Measurements from ENCODE around the gene CFAP99.
"Not testable (repeated sequence)": the region's sequence is repeated elsewhere in the genome, so short reads cannot be mapped to it uniquely, and the experiment has no call there.

The CFAP99 gene

GRCh38 chr4:2461246-2461960, 42.6 kb downstream of the CFAP99 start:
- DNase-seq (ENCODE audit: insufficient read length, low spot score) (no peak), FAIRE-seq (no peak)
- TF ChIP-seq POLR2A (IDR thresholded peaks at IDR 0.05; ENCODE audit: low read depth, low read length) = no peak

DNA sequence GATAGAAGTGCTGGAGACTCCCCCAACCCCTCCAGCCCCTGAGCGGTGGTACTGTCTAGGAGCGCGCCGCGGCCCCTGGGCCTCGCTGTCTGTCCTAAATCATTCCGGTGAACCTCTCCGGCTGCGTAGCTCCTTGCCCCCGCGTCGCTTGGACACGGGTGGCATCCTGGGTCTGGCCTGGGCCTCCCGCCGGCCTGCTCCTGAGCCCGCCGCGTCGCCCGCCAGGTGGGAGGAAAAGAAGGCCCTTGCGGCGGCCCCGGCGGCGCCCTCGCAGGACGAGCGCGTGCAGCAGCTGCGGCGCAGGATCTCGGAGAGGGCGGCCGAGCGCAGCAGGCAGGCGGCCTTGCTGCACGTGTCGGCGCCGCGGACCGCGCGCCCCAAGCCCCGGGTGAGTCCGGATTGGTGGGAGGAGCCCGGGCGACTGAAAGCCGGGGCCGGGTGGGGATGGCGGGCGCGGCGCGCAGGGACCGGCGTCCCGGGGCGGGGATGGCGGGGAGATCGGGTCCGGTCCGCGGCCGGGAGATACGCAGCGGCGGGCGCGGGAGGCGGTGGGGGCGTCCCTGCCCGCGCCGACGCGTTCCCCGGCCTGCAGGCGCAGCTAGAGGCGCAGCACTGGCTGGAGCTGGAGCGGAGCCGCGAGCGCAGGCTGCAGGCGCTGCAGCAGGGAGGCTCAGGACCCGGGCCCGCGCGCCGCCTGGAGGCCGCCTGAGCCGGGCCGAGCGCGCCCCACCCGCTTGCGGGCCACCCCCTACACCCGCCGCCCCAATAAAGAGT, 43.6 kb downstream of the CFAP99 start:
- FAIRE-seq (no peak), DNase-seq (ENCODE audit: insufficient read length, low spot score) (no peak)
- no peak for TF ChIP-seq POLR2A (IDR thresholded peaks at IDR 0.05; ENCODE audit: low read depth, low read length)

DNA sequence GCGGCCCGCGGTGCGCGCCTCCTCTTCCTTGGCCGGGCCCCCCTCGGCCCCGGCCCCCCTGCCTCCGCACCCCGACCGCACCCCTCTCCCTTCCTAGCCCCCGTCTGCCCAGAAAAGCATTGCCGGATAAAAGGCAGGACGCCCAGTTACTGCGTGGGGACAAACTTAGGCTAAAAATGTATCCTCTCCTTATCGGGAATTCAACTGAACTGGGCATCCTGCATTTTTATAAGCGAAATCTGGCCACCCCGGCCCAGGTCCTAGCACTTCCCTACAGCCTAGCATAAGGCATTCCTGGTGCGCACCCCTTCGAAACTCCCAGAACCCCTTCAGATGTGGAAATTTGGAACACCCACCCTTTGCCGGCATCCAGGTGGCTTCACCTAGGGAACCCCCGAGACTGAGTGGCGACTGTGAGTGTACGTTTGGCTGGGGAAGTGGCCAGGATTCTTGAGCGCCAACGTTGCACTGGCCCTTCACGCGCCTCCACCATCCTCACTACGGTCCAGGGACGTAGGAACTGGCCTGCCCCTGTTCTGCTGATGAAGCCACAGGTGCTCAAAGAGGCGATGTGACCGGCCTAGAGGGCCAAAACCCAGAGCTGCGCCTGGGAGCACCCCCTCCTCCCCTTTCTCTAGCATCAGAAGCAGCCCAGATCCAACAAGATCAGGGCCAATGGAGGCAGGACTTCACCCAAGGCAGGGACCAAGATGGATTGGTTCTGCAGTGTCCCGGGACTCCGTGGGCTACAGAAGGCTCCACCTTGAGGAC, 44.4 kb downstream of the CFAP99 start:
- FAIRE-seq (no peak), DNase-seq (ENCODE audit: insufficient read length, low spot score) (no peak)
- no peak for TF ChIP-seq POLR2A (IDR thresholded peaks at IDR 0.05; ENCODE audit: low read depth, low read length)

- TF ChIP-seq POLR2A (IDR thresholded peaks at IDR 0.05; ENCODE audit: low read depth, low read length) = no peak
- no peak for FAIRE-seq
- DNase-seq (ENCODE audit: insufficient read length, low spot score) = no peak
Observed at GRCh38 chr4:2465032-2465431, 46.3 kb downstream of the CFAP99 start.

- FAIRE-seq = not testable (repeated sequence)
Observed at GRCh38 chr4:2465544-2465943, 46.8 kb downstream of the CFAP99 start.

DNA sequence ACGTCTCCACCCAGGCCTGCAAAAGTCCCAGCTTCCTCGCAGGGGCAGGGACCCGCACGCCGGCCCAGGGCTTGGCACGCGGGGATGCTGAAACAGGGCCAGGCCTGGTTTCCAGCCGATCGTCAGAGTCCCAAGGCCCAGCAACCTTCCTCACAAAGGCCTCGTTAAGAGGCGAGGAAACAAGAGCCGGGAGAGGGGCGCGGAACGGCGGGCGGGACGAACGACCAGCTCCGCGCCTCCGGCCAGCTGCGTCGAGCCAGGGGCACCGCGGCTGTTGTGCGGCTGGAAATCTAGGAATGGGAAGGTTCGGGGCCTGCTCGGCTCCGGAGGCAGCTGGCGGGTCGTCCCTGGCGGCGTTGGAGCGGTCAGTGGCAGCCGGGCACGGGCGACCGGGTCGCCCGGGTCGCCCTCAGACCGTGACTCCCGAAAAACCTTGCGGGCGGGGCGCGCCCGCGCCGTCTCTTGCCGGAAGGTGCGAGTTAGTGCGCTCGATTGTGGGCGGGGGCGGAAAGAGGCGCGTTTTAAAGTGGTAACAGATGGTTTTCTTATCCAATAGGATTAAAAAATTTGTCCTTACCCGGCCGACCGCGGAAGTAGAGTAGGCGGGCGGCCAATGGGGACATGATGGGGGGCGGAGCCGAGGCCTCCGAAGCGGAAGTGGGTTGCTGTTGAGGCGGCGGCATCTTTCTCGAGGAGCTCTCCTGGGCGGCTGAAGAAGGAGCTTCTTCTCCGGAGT, 49.9 kb downstream of the CFAP99 start, which contains the start of gene RNF4:
TSS of gene RNF4 (plus strand) at position 651 of the 736 bp plus-strand sequence. CDS start 21,388 bp downstream, outside the sequence.
- FAIRE-seq (no peak), DNase-seq (ENCODE audit: insufficient read length, low spot score) (peak; percentile 94)
- TF ChIP-seq POLR2A (IDR thresholded peaks at IDR 0.05; ENCODE audit: low read depth, low read length) = peak; percentile 52; the same call in 1 of the 2 replicates

More at GRCh38 chr4:2465544-2465943, 46.8 kb downstream of the CFAP99 start:
- not testable (repeated sequence) for DNase-seq (ENCODE audit: insufficient read length, low spot score)

- FAIRE-seq (no peak), DNase-seq (ENCODE audit: insufficient read length, low spot score) (peak; percentile 33)
- 0 out of 2 replicates have a peak, but pooled peaks have one; percentile 51 for TF ChIP-seq POLR2A (IDR thresholded peaks at IDR 0.05; ENCODE audit: low read depth, low read length)
Observed at GRCh38 chr4:2469192-2469984, 50.6 kb downstream of the CFAP99 start.

- no peak for DNase-seq (ENCODE audit: insufficient read length, low spot score)
- FAIRE-seq = no peak
- TF ChIP-seq POLR2A (IDR thresholded peaks at IDR 0.05; ENCODE audit: low read depth, low read length) = no peak
Observed at GRCh38 chr4:2470791-2471190, 52.0 kb downstream of the CFAP99 start.

DNA sequence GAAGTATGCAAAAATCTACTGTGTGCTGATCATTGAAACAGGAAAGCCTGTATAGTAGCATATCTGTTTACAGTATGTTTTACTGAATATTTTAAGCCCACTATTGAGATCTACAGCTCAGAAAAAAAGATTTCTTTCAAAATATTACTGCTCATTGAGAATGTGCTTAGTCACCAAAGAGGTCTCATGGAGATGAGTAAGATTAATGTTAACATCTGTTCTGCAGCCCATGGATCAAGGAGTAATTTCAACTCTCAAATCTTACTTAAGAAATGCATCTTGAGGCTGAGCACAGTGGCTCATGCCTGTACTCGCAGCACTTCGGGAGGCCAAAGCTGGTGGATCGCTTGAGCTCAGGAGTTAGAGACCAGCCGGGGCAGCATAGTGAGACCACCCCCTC, 53.4 kb downstream of the CFAP99 start:
- TF ChIP-seq POLR2A (IDR thresholded peaks at IDR 0.05; ENCODE audit: low read depth, low read length) = no peak
- no peak for DNase-seq (ENCODE audit: insufficient read length, low spot score)
- FAIRE-seq = no peak

GRCh38 chr4:2478229-2478628, 59.5 kb downstream of the CFAP99 start:
- DNase-seq (ENCODE audit: insufficient read length, low spot score) (no peak), FAIRE-seq (no peak)
- no peak for TF ChIP-seq POLR2A (IDR thresholded peaks at IDR 0.05; ENCODE audit: low read depth, low read length)

- no peak for TF ChIP-seq POLR2A (IDR thresholded peaks at IDR 0.05; ENCODE audit: low read depth, low read length)
- DNase-seq (ENCODE audit: insufficient read length, low spot score) (no peak), FAIRE-seq (no peak)
Observed at GRCh38 chr4:2480649-2481048, 61.9 kb downstream of the CFAP99 start.

DNA sequence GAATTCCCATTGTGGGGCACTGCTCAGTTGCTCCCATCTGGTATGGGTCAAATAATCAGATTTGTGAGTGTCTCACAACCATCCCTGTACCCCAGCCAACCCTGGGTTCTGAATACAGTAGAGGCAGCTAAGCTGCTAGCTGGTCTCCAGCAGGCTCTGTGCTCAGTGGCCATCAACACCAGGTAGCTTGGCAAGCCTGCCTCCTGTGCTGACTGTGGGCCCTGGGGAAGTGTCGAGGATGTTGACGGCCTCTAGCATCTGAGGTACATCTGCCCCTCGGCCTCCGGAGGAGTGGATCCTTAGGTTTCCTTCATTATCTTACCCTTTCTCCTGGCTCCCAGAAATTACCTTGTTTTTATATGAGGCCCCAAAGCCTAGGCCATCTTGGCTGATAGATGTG, 63.4 kb downstream of the CFAP99 start:
- no peak for FAIRE-seq
- no peak for DNase-seq (ENCODE audit: insufficient read length, low spot score)
- no peak for TF ChIP-seq POLR2A (IDR thresholded peaks at IDR 0.05; ENCODE audit: low read depth, low read length)

- TF ChIP-seq POLR2A (IDR thresholded peaks at IDR 0.05; ENCODE audit: low read depth, low read length) = no peak
- FAIRE-seq = no peak
- DNase-seq (ENCODE audit: insufficient read length, low spot score) = no peak
Observed at GRCh38 chr4:2482693-2483092, 63.9 kb downstream of the CFAP99 start.
